ENCODE data around the gene ATXN1.

GRCh38 chr6:16635291-16635809, 125.9 kb downstream of the ATXN1 start:
- TF ChIP-seq, protein P1, sequence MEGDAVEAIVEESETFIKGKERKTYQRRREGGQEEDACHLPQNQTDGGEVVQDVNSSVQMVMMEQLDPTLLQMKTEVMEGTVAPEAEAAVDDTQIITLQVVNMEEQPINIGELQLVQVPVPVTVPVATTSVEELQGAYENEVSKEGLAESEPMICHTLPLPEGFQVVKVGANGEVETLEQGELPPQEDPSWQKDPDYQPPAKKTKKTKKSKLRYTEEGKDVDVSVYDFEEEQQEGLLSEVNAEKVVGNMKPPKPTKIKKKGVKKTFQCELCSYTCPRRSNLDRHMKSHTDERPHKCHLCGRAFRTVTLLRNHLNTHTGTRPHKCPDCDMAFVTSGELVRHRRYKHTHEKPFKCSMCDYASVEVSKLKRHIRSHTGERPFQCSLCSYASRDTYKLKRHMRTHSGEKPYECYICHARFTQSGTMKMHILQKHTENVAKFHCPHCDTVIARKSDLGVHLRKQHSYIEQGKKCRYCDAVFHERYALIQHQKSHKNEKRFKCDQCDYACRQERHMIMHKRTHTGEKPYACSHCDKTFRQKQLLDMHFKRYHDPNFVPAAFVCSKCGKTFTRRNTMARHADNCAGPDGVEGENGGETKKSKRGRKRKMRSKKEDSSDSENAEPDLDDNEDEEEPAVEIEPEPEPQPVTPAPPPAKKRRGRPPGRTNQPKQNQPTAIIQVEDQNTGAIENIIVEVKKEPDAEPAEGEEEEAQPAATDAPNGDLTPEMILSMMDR (IDR thresholded peaks at IDR 0.05) = no peak
- no peak for TF ChIP-seq POLR2A (IDR thresholded peaks at IDR 0.05)
